NCI-H2029 (cell line): ENCODE data around the gene SELENOO.
"Not testable (repeated sequence)": the region's sequence is repeated elsewhere in the genome, so short reads cannot be mapped to it uniquely, and the experiment has no call there.

Source experiments
- DNase-seq: peaks from one replicate; lab custom pipeline; 2025; lab: John Stamatoyannopoulos, UW

Gene SELENOO

DNA sequence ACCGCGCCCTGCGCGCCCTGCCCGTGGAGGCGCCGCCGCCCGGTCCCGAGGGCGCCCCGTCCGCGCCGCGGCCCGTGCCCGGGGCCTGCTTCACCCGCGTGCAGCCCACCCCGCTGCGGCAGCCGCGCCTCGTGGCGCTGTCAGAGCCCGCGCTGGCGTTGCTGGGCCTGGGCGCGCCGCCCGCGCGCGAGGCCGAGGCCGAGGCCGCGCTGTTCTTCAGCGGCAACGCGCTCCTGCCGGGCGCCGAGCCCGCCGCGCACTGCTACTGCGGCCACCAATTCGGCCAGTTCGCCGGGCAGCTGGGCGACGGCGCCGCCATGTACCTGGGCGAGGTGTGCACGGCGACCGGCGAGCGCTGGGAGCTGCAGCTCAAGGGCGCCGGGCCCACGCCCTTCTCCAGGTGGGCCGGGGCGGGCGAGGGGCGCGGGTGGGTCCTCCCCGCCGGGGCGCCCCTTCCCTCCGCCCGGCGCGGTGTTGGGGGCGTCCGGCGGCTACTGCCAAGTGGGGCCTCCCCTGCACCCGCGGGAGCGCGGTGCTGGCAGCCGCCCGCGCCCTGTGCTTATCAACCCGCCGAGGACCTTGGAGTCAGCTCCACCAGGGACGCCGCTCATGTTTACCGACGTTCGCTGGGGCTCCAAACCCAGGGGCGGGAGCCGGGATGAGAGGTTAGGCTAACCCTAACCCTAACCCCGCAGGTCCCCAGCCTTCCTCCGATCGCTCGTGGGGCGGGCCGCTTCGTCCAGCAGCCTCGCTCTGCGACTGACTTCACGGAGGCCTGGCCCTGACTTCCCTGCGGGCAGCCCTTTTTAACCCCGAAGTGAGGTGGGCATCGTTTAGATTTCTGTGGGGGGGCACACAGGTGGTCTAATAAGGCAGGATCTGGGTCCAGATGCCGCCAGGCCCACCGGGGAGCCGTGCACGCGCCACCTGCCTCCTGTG lies 649 bp downstream of the SELENOO start:
- DNase-seq, result no peak

GRCh38 chr22:50202130-50202666 lies 1.4 kb downstream of the SELENOO start:
- no peak for DNase-seq

DNA sequence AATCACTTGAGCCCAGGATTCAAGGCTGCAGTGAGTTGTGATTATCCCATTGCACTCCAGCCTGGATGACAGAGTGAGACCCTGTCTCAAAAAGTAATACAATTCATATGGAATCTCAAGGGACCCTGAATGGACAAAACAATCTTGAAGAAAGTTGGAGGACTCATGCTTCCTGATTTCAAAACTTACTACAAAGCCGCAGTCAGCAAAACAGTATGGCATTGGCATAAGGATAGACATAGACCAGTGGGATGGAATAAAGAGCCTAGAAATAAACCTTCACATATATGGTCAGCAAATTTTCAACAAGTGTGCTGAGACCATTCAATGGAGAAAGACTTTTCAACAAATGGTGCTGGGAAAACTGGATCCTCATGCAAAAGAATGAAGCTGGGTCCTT lies 2.5 kb downstream of the SELENOO start:
- no peak for DNase-seq

- no peak for DNase-seq
Observed at GRCh38 chr22:50204571-50204970, 3.8 kb downstream of the SELENOO start.

DNA sequence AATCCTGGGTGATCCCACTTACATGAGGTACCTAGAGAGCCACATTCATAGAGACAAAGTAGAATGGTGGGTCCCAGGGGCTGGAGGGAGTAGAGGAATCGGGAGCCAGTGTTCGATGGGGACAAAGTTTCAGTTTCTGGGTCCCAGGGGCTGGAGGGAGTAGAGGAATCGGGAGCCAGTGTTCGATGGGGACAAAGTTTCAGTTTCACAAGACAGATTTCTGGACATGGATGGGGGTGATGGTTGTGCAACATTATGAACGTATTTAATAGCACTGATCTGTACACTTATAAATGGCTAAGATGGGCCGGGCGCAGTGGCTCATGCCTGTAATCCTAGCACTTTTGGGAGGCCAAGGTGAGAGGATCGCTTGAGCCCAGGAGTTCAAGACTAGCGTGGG lies 4.2 kb downstream of the SELENOO start:
- DNase-seq, result not testable (repeated sequence)

DNA sequence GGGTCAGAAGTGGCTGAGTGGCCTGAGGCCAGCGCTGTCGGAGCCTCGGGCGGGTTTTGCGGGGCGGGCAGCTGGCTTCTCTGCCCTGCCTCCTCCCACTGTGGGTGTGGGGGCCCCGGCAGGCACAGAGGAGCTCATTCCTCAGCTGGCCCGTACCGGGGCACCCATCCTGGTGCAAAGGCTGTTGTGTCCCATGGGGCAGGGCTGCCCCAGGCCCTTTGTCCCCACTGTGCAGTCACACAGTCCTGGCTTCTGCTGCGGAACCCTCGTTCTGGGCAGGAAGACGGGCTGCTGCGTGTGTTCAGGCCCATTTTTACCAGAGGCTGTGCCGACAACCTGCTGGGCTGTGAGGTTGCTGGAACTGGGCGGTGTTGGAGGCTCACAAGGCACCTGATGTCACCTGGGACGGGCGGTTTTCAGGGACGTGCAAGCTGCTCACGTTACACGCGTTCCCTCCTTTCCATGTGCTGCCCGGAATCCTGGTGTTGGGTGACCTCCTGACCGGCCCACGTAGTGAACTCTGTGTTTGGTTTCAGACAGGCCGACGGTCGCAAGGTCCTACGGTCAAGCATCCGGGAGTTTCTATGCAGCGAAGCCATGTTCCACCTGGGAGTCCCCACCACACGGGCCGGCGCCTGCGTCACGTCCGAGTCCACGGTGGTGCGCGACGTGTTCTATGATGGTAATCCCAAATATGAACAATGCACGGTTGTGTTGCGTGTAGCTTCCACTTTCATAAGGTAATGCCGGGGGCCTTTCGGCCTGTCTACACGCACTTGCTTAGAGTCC lies 5.2 kb downstream of the SELENOO start:
- DNase-seq, result no peak

- no peak for DNase-seq
Observed at GRCh38 chr22:50206599-50206998, 5.8 kb downstream of the SELENOO start.

GRCh38 chr22:50207383-50208140 lies 6.8 kb downstream of the SELENOO start:
- DNase-seq, result no peak

- no peak for DNase-seq
Observed at GRCh38 chr22:50208430-50208938, 7.7 kb downstream of the SELENOO start.

DNA sequence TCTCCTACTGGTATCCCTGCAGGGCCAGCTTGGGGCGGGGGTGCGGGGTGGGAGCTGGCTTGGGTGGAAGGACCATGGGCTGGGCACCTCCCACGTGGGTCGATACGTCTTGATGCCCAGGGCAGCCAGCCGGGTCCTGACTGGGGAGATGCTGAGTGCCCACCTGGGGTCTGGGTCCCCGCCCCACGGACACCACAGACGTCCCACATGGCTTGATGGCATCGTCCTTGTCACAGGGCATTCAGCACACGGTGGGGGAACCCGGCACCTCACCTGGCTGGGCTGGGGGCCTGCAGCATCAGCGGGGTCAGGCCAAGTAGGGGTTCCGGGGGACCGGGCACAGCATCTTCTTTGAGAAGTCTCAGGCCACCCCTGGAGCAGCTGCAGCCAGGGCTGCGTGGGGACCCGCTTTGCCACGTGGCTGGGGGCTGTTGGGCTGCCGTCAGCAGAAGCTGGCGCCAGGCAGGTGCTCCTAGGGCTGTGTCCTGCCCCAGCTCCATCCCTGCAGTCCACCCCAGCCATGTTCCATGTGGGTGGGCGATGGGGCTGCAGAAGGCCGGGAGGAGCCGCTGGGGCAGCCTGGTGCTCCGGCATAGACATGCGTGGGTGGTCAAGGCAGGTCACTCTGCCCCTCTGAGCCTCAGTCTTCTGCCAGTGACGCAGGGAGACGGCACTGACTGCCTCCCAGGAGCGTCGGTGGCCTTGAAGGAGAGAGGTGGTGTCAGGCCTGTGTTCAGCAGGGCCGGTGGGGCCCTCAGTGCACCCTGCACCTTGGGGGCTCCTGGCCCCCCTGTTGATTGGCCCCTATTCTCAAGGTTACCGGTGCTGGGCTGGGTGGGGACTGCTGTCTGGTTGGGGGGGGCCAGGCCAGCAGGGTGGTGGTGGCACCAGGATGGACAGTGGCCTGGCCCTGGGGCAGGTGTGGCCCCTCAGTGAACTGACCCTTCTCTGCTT lies 8.4 kb downstream of the SELENOO start:
- DNase-seq, result no peak

DNA sequence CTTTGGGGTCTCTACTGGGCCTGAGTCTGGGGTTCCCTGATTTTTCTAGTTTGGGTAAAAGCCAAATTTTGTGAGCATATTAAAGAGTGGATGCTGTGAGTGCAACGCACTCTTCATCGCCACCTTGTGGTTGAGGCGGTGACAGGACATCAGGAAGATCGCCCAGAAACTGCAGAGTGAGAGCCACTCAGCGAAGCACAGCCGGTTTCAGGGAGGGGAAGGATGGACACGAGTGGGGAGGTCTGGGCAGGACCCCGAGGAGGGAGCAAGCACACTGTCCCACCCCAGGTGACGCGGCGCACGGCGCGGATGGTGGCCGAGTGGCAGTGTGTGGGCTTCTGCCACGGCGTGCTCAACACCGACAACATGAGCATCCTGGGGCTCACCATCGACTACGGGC lies 9.1 kb downstream of the SELENOO start:
- DNase-seq, result peak; percentile 8

DNA sequence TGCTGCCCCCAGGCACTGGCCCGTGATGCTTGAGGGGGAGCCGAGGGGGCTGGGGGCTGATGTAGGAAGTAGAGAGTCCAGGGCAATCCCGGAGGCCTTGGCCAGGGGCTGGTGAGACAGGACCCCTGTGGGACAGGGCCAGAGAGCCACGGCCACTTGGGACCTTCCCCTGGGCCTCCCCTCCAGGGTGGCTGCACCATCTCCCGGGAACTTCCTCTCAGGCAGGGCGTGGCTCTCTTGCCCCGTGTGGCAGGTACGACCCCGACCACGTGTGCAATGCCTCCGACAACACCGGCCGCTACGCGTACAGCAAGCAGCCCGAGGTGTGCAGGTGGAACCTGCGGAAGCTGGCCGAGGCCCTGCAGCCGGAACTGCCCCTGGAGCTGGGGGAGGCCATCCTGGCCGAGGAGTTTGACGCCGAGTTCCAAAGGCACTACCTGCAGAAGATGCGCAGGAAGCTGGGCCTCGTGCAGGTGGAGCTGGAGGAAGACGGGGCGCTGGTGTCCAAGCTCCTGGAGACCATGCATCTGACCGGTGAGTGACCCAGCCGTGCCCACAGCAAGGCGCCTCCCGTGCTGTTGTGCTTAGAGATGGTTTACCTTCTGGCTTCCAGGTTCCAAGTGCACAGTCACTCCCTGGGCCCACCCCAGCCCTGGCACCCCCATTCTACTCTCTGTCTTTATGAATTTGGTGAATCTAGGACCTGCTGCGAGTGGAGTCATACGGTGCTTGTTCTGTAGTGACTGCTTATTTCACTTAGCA lies 9.7 kb downstream of the SELENOO start:
- no peak for DNase-seq

- DNase-seq, result no peak
Observed at GRCh38 chr22:50211147-50211546, 10.3 kb downstream of the SELENOO start.

GRCh38 chr22:50213263-50213662 lies 12.5 kb downstream of the SELENOO start:
- DNase-seq, result no peak

DNA sequence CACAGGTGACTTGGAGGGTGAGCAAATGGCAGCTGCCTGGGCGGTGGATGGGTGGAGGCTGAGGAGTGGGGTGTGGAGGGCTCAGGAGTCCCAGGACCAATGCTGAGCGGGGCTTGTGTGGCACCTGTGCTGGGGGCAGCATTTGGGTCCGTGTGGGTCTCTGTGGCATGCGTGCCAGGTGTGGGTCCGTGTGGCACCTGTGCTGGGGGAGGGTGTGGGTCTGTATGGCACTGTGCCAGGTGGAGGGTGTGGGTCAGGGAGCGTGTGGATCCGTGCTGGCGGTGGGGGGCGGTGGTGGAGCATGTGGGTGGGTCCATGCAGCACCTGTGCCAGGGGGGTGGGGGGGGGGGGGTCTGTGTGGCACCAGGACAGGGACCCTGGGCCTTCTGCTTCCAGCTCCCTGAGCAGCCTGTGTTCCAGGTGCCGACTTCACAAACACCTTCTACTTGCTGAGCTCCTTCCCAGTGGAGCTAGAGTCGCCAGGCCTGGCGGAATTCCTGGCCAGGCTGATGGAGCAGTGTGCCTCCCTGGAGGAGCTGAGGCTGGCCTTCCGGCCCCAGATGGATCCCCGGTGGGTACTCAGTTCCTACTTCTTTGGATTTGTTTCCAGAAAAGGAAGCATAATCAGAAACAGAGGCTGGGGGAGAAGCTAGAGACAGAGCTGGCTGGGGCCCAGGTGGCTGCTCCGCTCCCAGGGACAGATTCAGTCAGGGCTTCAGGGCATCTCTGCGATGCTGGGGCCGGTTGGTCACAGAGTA lies 14.7 kb downstream of the SELENOO start:
- DNase-seq, result no peak

- DNase-seq, result no peak
Observed at GRCh38 chr22:50216055-50216683, 15.4 kb downstream of the SELENOO start.

DNA sequence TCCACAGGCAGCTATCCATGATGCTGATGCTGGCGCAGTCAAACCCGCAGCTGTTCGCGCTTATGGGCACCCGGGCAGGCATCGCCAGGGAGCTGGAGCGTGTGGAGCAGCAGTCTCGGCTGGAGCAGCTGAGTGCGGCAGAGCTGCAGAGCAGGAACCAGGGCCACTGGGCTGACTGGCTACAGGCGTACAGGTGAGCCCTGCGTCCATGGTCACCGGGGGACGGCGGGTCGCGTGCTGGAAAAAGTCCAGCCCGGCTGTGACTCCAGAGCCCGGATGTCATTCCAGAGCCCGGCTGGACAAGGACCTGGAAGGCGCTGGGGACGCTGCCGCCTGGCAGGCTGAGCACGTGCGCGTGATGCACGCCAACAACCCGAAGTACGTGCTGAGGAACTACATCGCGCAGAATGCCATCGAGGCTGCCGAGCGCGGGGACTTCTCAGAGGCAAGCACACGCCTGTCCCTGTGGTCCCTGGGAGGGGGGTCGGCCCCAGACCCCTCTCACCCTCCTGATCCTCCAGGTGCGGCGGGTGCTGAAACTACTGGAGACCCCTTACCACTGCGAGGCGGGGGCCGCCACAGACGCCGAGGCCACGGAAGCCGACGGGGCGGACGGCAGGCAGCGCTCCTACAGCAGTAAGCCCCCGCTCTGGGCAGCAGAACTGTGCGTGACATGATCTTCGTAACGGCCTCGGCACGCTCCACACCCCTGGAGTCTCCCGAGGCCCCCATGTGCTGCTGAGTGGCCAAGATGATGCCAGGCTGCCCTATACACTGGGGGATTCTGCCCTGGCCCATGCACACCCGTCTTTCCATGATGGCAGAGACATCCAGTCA lies 16.1 kb downstream of the SELENOO start:
- no peak for DNase-seq
